ENCODE results near the gene MLH3. TPM values are rescaled to one million over a fixed set of nuclear protein-coding genes. Genes with fewer than 3 reads are reported as not detected.

MLH3 gene
- total and polyA plus RNA-seq, 10 of the 15 experiments (the other 5 are each of a cell fraction or from before 2014, with no cell fraction given): 12.6 to 31.2 (median 19.6) TPM

- ChIA-PET SMC1A (ENCODE audit: uncharacterized antibody, unreplicated experiment) (interaction anchor here (0.6 to 2.0 kb wide), 2 partner anchors 9 to 30 kb away, joined by 3 to 5 read pairs; no protein-coding TSS in a partner anchor), RAD21 (ENCODE audit: unreplicated experiment) (interaction anchor here (0.6 kb wide), 1 partner anchor 15 kb away, joined by 3 read pairs; the partner anchor contains the start of gene ACYP1), CTCF (interaction anchor here (0.6 to 2.6 kb wide), 6 partner anchors 9 to 478 kb away, joined by 3 to 7 read pairs (median 3); no protein-coding TSS in a partner anchor), POLR2A (interaction anchor here (0.6 kb wide), 1 partner anchor 259 kb away, joined by 4 read pairs; no protein-coding TSS in a partner anchor)
- no peak for DNase-seq (ENCODE audit: low read depth, low spot score)
- no peak for FAIRE-seq
- no peaks in the 10 kb centered on the region for H3K27me3 ChIP-seq (replicated peaks in 1 of 2; ENCODE audit: control insufficient read depth in 2 of 2, insufficient read depth in 2 of 2, low read length in 1 of 2)
- no peaks in the 10 kb centered on the region for H3K9me3 ChIP-seq (replicated peaks; ENCODE audit: control insufficient read depth, insufficient read depth, low read length)
- no peak for TF ChIP-seq HDAC6 (IDR thresholded peaks at IDR 0.05; ENCODE audit: unreplicated experiment)
- no peak for TF ChIP-seq MTA3 (IDR thresholded peaks at IDR 0.05; ENCODE audit: borderline replicate concordance, low read length)
- TF ChIP-seq ZBTB11 (CRISPR knock-in tag; IDR thresholded peaks at IDR 0.05): no peak
- TF ChIP-seq PBX3 (IDR thresholded peaks at IDR 0.05; ENCODE audit: insufficient replicate concordance, low read depth, low read length): no peak
- no peak for TF ChIP-seq NFXL1 (IDR thresholded peaks at IDR 0.05; ENCODE audit: borderline replicate concordance)
- no peak for TF ChIP-seq SMAD1 (IDR thresholded peaks at IDR 0.05; ENCODE audit: low read depth, partially characterized antibody)
- no peak for TF ChIP-seq RELA (IDR thresholded peaks at IDR 0.05; ENCODE audit: borderline replicate concordance, partially characterized antibody)
- no peaks in the 10 kb centered on the region for H3K79me2 ChIP-seq (ENCODE audit: control insufficient read depth, insufficient read depth, low read length)
- in situ Hi-C loops (cut with MboI) (no loop called here), intact Hi-C loops (cut with micrococcal nuclease; ENCODE audit: unreplicated experiment) (no loop called here)
- H3K9ac ChIP-seq (ENCODE audit: control insufficient read depth, insufficient read depth, low read length): no peak overlapping the region
- no peak overlapping the region for H2AFZ ChIP-seq (ENCODE audit: control insufficient read depth, low read depth, low read length)
- no peak for ATAC-seq
- 47% methylated on average over 4 of the region's 4 CpGs for WGBS (ENCODE audit: insufficient coverage, insufficient replicate concordance, low lambda C conversion rate, missing lambda C conversion rate)
- no peak overlapping the region for H3K4me2 ChIP-seq (ENCODE audit: control insufficient read depth, insufficient read depth)
- BruUV-seq (replicated peaks): no TSS peak
- no peak overlapping the region for H3K27ac ChIP-seq (ENCODE audit: control insufficient read depth, insufficient read depth)
- no peaks in the 10 kb centered on the region for H4K20me1 ChIP-seq (ENCODE audit: control insufficient read depth, insufficient read depth)
- H3K36me3 ChIP-seq (ENCODE audit: control insufficient read depth in 2 of 2, insufficient read depth in 2 of 2, low read length in 1 of 2): peaks cover 1 to 19% of the 10 kb centered on the region in 2 experiments; a peak in 3 of 4 replicates
- no peak overlapping the region for H3K4me3 ChIP-seq
- no peaks in the 10 kb centered on the region for H3K4me1 ChIP-seq (ENCODE audit: control insufficient read depth, insufficient read depth, low read length)
These were observed 28.3 kb upstream of the MLH3 start for GRCh38 chr14:75079521-75079920.
